ENCODE measurements around the gene TARM1.

The TARM1 gene

GRCh38 chr19:54081032-54081431, at the start of gene TARM1:
TSS of gene TARM1 (minus strand) at chr19:54081365. CDS start at chr19:54081340, 25 bp downstream.
- DNase-seq (ENCODE audit: low read depth in 2 of 2) = no peak

GRCh38 chr19:54129617-54129996, 48.4 kb upstream of the TARM1 start:
- no peak for DNase-seq (ENCODE audit: low read depth in 2 of 2)

DNA sequence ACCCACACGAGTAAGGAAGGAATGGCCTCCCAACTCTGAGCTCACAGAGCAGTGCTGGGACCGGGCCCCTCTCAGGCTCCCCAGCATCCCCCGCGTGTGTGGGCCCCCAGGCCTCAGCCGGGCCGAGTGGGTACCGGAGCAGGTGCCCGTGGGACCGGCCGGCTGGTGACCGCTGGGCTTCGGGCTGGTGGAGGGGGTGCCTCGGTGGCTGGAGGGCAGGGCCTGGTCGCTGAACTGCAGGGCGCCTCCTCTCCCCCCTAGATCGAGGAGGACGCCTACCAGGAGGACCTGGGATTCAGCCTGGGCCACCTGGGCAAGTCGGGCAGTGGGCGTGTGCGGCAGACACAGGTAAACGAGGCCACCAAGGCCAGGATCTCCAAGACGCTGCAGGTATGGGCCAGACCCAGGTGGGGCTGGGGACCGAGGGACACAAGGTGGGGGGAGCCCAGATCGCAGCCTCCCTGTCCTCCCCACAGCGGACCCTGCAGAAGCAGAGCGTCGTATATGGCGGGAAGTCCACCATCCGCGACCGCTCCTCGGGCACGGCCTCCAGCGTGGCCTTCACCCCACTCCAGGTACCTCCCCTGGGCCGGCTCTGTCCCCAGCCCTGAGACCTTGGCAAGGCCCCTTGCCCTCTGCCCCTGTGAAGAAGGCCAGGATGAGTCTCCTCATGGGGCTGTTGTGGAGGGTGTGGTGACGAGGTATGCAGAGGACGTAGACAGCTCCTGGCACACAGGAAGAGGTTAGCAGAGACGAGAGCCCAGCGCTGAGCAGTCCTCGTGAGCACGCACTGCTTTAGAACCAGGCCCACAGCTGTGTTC, 47.8 kb upstream of the TARM1 start:
- DNase-seq (ENCODE audit: low read depth in 2 of 2) = no peak

DNA sequence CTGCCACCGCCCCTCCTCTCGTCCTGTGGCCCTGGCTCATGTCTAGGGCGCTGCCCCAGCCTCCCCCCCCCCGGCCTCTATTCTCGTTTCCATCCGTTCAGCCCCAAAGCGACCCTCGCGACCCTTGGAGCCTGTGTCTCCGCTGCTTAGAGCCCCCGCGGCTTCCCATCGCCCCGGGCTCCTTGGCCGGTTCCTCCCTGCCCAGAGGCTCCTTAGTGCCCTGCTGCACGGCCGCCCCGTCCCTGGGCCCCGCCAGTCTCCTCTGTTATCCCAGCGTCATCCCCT, 47.2 kb upstream of the TARM1 start:
- DNase-seq (ENCODE audit: low read depth in 2 of 2) = no peak

DNA sequence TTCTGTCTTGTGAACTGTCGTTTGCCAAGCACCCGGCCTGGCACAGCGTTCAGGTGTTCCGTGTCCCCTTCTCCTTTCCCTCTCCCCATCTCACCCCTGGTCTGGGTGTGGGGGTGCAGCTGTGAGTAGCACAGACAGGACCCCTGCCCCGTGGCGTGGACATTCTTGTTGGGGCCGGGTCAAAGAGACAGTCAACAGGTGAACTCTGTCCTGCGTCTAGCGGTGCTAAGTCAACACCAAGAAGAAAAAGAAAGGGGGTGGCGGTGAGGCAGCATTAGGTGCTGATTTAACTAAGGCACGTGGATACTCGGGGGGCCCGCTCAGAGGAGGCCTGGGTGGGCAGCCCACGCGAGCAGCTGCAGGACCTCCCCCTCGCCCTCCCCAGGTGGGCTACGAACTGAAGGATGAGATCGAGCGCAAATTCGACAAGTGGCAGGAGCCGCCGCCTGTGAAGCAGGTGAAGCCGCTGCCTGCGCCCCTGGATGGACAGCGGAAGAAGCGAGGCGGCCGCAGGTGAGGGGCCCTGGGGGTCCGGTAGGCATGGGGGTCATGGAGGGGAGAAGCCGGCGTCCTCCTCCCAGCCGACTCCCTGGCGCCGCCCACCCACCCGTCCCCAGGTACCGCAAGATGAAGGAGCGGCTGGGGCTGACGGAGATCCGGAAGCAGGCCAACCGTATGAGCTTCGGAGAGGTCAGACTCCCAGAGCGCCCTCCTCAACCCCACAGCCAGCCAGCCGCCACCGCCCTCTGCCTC, 46.7 kb upstream of the TARM1 start:
- DNase-seq (ENCODE audit: low read depth in 2 of 2) = no peak

DNA sequence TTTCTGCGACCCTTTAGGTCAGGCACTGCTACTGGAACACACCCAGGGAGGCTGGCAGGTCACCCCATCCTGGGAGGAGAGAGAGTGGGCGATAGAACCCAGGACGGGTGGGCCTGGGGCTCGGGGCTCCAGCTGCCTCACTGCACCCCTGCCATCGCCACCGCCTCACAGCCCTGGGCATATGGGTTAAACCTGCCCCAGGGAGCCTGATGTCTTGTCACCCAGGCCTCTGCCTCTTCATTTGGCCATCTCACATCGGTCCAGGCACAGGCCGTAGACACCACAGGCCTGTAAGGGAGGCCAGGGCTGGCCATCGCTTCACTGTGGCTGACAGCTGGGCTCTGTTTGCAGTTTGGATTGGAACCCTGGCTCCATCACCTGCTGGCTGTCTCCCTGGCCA, 44.5 kb upstream of the TARM1 start:
- DNase-seq (ENCODE audit: low read depth in 2 of 2) = no peak

GRCh38 chr19:54124393-54124792, 43.2 kb upstream of the TARM1 start:
- DNase-seq (ENCODE audit: low read depth in 2 of 2) = no peak

GRCh38 chr19:54123682-54124081, 42.5 kb upstream of the TARM1 start:
- DNase-seq (ENCODE audit: low read depth in 2 of 2) = no peak

- DNase-seq (ENCODE audit: low read depth in 2 of 2) = no peak
Observed at GRCh38 chr19:54121259-54121658, 40.1 kb upstream of the TARM1 start.

- DNase-seq (ENCODE audit: low read depth in 2 of 2) = peak; percentile 83 to 88
Observed at GRCh38 chr19:54115109-54116063, 34.2 kb upstream of the TARM1 start, which contains the start of the genes PRPF31 and TFPT. TSS of gene PRPF31 (plus strand) at chr19:54115754. CDS start at chr19:54118279, 2,525 bp downstream. TSS of gene TFPT (minus strand) at chr19:54115657. CDS start at chr19:54115269, 388 bp downstream.

- no peak for DNase-seq (ENCODE audit: low read depth in 2 of 2)
Observed at GRCh38 chr19:54114340-54115108, 33.4 kb upstream of the TARM1 start.

- DNase-seq (ENCODE audit: low read depth in 2 of 2) = no peak
Observed at GRCh38 chr19:54109651-54110050, 28.5 kb upstream of the TARM1 start.

DNA sequence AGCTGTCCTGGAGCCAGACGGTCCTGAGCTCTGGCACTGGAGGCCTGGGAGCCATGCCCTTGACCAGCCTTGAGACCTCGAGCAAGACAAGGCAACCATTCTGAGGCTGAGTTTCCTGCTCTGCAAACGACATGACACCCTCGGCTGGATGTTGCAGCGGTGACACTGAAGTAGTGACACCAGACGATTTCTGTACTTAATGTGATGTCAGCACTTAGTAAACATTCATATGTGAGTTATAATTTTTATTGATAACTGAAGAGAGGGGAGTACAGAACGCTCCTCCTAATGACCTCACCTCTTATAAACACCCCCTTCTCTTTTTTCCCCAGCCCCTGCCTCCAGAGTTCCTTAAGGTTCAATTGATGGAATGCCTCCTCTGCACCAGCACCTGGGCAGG, 27.3 kb upstream of the TARM1 start:
- DNase-seq (ENCODE audit: low read depth in 2 of 2) = no peak

GRCh38 chr19:54107876-54108490, 26.8 kb upstream of the TARM1 start:
- no peak for DNase-seq (ENCODE audit: low read depth in 2 of 2)

DNA sequence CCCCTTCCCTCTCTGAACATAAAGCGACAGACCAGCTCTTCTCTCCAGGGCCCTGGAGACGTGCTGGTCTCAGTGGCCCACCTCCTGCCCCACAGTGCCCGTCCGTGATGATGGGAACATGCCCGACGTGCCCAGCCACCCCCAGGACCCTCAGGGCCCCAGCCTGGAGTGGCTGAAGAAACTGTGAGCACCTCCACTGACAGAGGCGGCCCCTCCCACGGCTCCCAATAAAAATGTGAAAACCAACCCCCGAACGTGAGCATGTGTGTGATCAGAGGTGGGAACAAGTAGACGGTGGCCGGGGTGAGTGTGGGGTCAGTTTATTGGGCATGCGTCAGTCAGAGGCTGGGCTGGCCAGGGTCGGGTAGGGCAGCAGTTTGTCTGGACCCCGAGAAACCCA, 25.6 kb upstream of the TARM1 start:
- no peak for DNase-seq (ENCODE audit: low read depth in 2 of 2)

DNA sequence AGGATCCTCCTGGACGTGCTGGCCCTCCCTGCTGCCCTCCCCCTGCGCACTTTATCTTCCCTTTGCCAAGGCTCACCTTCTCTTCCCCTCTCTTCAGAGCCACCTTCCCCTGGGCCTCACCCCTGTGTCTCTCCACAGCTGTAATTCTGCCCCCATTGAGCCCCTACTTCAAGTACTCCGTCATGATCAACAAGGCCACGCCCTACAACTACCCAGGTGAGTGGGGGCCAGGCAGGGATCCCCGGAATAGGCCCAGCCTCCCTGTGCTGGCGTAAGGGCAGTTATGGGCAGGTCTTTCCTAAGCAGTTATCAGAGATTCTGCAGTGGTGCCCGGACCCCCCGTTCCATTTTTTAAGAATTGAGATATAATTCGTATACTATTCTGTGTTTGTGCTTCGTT, 24.6 kb upstream of the TARM1 start:
- no peak for DNase-seq (ENCODE audit: low read depth in 2 of 2)

GRCh38 chr19:54104998-54105715, 24.0 kb upstream of the TARM1 start:
- DNase-seq (ENCODE audit: low read depth in 2 of 2) = no peak

- peak; percentile 87 to 96 for DNase-seq (ENCODE audit: low read depth in 2 of 2)
Observed at GRCh38 chr19:54102421-54103169, 21.4 kb upstream of the TARM1 start, which contains the start of gene NDUFA3. TSS of gene NDUFA3 (plus strand) at chr19:54102855. CDS start at chr19:54102879, 24 bp downstream.

DNA sequence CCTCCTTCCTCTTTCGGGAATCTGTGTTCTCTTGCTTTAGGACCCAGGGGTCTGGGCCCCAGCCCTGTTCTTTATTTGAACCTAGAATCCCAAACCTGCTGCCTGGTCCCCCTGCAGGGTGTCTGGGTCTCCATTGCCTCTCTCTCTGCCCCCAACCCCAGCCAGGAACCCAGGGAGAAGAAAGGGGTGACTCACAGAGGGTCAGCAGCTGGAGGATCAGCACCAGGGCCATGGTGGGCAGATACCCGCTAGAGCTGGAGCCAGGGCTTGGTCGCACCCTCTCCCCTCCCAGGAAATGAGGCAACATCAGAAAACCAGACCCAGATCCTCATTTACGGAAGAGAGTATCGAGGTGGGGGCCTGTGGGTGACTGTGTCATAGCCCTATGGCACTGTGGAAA, 19.4 kb upstream of the TARM1 start, which contains the start of gene OSCAR:
Gene OSCAR, minus strand, starts transcription at position 243 of the 400 bp plus-strand sequence. Its CDS starts 11 bp downstream, at position 232.
- no peak for DNase-seq (ENCODE audit: low read depth in 2 of 2)

Data from stimulated activated CD4-positive, alpha-beta T cell treated with anti-CD3 and anti-CD28 coated beads, Interleukin-1b, Interleukin-23, amount 100 ng/mL, for 1 hour (primary cell).